CD14-positive monocyte (primary cell): ENCODE results near the gene APC. TPM values are rescaled to one million over a fixed set of nuclear protein-coding genes. Genes with fewer than 3 reads are reported as not detected.
A peak's percentile ranks its signal among the peaks of the same experiment; 100 is the strongest.

ENCODE experiments used
- DNase-seq, 3 donors: peaks; one replicate each; pipeline ENCODE4 v3.0.0-alpha.2; 2011 to 2022
- H2AFZ ChIP-seq: 2 replicates; pipeline ENCODE4 v1.6.0; 2012; ENCODE audit warnings: mild to moderate bottlenecking, low read depth, low read length, inconsistent platforms; ENCODE audit not compliant: insufficient read depth, poor library complexity, severe bottlenecking
- H3K27ac ChIP-seq, 2 donors: 1 replicate in 1 of 2; 2 replicates in 1 of 2; pipeline ENCODE4 v1.5.1; 2012 to 2013; ENCODE audit warnings: low read length in 2 of 2, control low read depth in 1 of 2, inconsistent platforms in 1 of 2, low read depth in 1 of 2, mild to moderate bottlenecking in 1 of 2
- H3K27me3 ChIP-seq, 2 donors: one replicate each; pipeline versions ENCODE4 v1.6.0 to v1.6.1; 2011 to 2013; ENCODE audit warnings: low read length in 2 of 2; ENCODE audit not compliant: control insufficient read depth in 2 of 2, insufficient read depth in 2 of 2
- H3K36me3 ChIP-seq, 2 donors: replicated peaks in 1 of 2; 1 replicate in 1 of 2; 2 replicates in 1 of 2; pipeline versions ENCODE4 v1.5.1 to v1.6.1; 2012 to 2013; ENCODE audit warnings: low read length in 2 of 2, control low read depth in 1 of 2, inconsistent platforms in 1 of 2, mild to moderate bottlenecking in 1 of 2; ENCODE audit not compliant: insufficient read depth in 2 of 2, control insufficient read depth in 1 of 2
- H3K4me1 ChIP-seq, 2 donors: 1 replicate in 1 of 2; 2 replicates in 1 of 2; pipeline versions ENCODE4 v1.5.1 to v1.6.1; 2012 to 2013; ENCODE audit warnings: low read length in 2 of 2, control low read depth in 1 of 2, inconsistent platforms in 1 of 2, mild to moderate bottlenecking in 1 of 2, moderate library complexity in 1 of 2; ENCODE audit not compliant: insufficient read depth in 2 of 2, control insufficient read depth in 1 of 2
- H3K4me2 ChIP-seq: replicated peaks from 2 replicates; pipeline ENCODE3; 2012; ENCODE audit warnings: low read length, moderate library complexity, mild to moderate bottlenecking; ENCODE audit not compliant: poor library complexity, severe bottlenecking; ENCODE audit errors: extremely low read depth
- H3K4me3 ChIP-seq, 3 experiments: fragments of 200-600 bp in 1 of 3; sonication (generic) in 1 of 3; replicated peaks in 1 of 3; 1 replicate in 2 of 3; 2 replicates in 1 of 3; pipeline ENCODE4 v1.5.1; 2011 to 2013; ENCODE audit warnings: low read length in 3 of 3, mild to moderate bottlenecking in 3 of 3, control low read depth in 2 of 3, low read depth in 2 of 3, inconsistent platforms in 1 of 3, moderate library complexity in 1 of 3
- H3K79me2 ChIP-seq: 2 replicates; pipeline ENCODE4 v1.6.0; 2012; ENCODE audit warnings: mild to moderate bottlenecking, control low read depth, inconsistent platforms, low read length, moderate library complexity; ENCODE audit not compliant: insufficient read depth
- H3K9ac ChIP-seq: 2 replicates; pipeline ENCODE4 v1.6.0; 2017; ENCODE audit warnings: low read length, mild to moderate bottlenecking; ENCODE audit not compliant: insufficient read depth, poor library complexity, severe bottlenecking
- H3K9me3 ChIP-seq, 2 donors: replicated peaks in 1 of 2; 1 replicate in 1 of 2; 2 replicates in 1 of 2; pipeline versions ENCODE4 v1.5.1 to v1.6.1; 2012 to 2013; ENCODE audit warnings: low read length in 2 of 2, control low read depth in 1 of 2; ENCODE audit not compliant: control insufficient read depth in 1 of 2, insufficient read depth in 1 of 2
- H4K20me1 ChIP-seq: 2 replicates; pipeline ENCODE4 v1.6.0; 2012; ENCODE audit warnings: mild to moderate bottlenecking, low read length, control low read depth, moderate library complexity; ENCODE audit not compliant: insufficient read depth
- H3K27ac Mint-ChIP-seq, 7 donors: one replicate each; pipeline ENCODE4 v1.8.0; 2020; ENCODE audit warnings: mild to moderate bottlenecking in 7 of 7, mixed read lengths in 7 of 7, moderate library complexity in 6 of 7, inconsistent platforms in 2 of 7
- H3K27me3 Mint-ChIP-seq, 3 donors: one replicate each; pipeline ENCODE4 v1.8.0; 2021 to 2022; ENCODE audit warnings: low read depth in 3 of 3, mild to moderate bottlenecking in 3 of 3, mixed read lengths in 3 of 3, moderate library complexity in 3 of 3, inconsistent platforms in 1 of 3
- H3K36me3 Mint-ChIP-seq, 2 donors: one replicate each; pipeline ENCODE4 v1.8.0; 2020; ENCODE audit warnings: mixed read lengths in 2 of 2, inconsistent platforms in 1 of 2, mild to moderate bottlenecking in 1 of 2
- H3K4me1 Mint-ChIP-seq: one replicate; pipeline ENCODE4 v1.8.0; 2020; ENCODE audit warnings: mild to moderate bottlenecking, mixed read lengths
- H3K4me3 Mint-ChIP-seq, 2 donors: one replicate each; pipeline ENCODE4 v1.8.0; 2020; ENCODE audit warnings: mild to moderate bottlenecking in 2 of 2, mixed read lengths in 2 of 2, moderate library complexity in 1 of 2
- H3K9me3 Mint-ChIP-seq, 7 donors: one replicate each; pipeline ENCODE4 v1.8.0; 2020 to 2022; ENCODE audit warnings: mixed read lengths in 7 of 7, mild to moderate bottlenecking in 6 of 7, moderate library complexity in 6 of 7, inconsistent platforms in 2 of 7
- WGBS: methylation state at CpG from one replicate; pipeline ENCODE4 v1.1.5; 2013; ENCODE audit warnings: missing lambda C conversion rate; ENCODE audit not compliant: insufficient coverage; 5-methylcytosine and 5-hydroxymethylcytosine counted together
- intact Hi-C, 2 donors: fragments of 100-400 bp; cut with micrococcal nuclease; formaldehyde crosslinking; loops; one replicate each; pipeline versions ENCODE4 v1.15.0 to v1.15.1; 2023
- polyA plus RNA-seq, 3 donors: library from polyadenylated mRNA; depleted of rRNA in 1 of 3; unstranded in 2 of 3; stranded (reverse) in 1 of 3; fragments of 300-500 nt in 2 of 3; fragments of >200 nt in 1 of 3; fragmentation: Illumina TruSeq in 2 of 3; gene quantifications; 1 replicate in 2 of 3; 2 replicates in 1 of 3; pipeline ENCODE4 v1.2.3, GENCODE V29; 2012 to 2021
- TF ChIP-seq, protein P1 (sequence below): fragments of 200-600 bp; IDR thresholded peaks from one replicate; pipeline ENCODE4 v1.8.0; 2022; ENCODE audit warnings: antibody characterized with exemption, mild to moderate bottlenecking

Gene APC
- polyA plus RNA-seq, 3 donors, result 6.5 to 13.6 (median 9.0) TPM

DNA sequence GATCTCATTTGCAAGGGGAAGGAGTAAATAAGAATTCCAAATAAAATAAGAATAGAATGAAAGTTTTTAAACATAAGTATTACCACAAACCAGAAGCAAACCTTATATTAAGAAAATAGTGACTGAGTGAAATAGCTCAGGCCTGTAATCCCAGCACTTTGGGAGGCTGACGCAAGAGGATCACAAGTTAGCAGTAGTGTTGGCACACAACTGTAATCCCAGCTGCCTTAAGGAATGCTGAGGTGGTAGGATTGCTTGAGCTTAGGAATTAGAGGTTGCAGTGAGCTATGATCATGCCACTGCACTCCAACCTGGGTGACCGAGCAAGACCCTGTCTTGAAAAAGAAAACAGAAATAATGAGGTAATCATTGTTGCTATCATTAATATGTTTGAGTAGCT is 47.0 kb downstream of the APC start:
- DNase-seq, result no peak
- Mint-ChIP-seq H3K9me3 (no peaks in the 10 kb centered on the region), H3K27ac (peak overlapping the region in 1 of 7 donors; percentile 25), H3K4me1 (no peaks in the 10 kb centered on the region), H3K4me3 (no peak overlapping the region), H3K27me3 (no peaks in the 10 kb centered on the region), H3K36me3 (peaks cover 48 to 57% of the 10 kb centered on the region in 2 donors)
- Histone ChIP-seq H4K20me1 (no peaks in the 10 kb centered on the region), H3K9me3 (no peaks in the 10 kb centered on the region), H3K36me3 (peaks cover 46 to 91% of the 10 kb centered on the region in 2 donors), H3K4me3 (no peak overlapping the region), H3K4me2 (no peak overlapping the region), H3K27ac (no peak overlapping the region), H3K79me2 (no peaks in the 10 kb centered on the region), H3K4me1 (peaks cover 0 to 1% of the 10 kb centered on the region in 2 donors), H2AFZ (no peak overlapping the region), H3K27me3 (no peaks in the 10 kb centered on the region), H3K9ac (no peak overlapping the region)
- TF ChIP-seq, protein P1, sequence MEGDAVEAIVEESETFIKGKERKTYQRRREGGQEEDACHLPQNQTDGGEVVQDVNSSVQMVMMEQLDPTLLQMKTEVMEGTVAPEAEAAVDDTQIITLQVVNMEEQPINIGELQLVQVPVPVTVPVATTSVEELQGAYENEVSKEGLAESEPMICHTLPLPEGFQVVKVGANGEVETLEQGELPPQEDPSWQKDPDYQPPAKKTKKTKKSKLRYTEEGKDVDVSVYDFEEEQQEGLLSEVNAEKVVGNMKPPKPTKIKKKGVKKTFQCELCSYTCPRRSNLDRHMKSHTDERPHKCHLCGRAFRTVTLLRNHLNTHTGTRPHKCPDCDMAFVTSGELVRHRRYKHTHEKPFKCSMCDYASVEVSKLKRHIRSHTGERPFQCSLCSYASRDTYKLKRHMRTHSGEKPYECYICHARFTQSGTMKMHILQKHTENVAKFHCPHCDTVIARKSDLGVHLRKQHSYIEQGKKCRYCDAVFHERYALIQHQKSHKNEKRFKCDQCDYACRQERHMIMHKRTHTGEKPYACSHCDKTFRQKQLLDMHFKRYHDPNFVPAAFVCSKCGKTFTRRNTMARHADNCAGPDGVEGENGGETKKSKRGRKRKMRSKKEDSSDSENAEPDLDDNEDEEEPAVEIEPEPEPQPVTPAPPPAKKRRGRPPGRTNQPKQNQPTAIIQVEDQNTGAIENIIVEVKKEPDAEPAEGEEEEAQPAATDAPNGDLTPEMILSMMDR, result no peak
- 100% methylated on average over 1 of the region's 2 CpGs for WGBS
- intact Hi-C loops, result no loop called here

DNA sequence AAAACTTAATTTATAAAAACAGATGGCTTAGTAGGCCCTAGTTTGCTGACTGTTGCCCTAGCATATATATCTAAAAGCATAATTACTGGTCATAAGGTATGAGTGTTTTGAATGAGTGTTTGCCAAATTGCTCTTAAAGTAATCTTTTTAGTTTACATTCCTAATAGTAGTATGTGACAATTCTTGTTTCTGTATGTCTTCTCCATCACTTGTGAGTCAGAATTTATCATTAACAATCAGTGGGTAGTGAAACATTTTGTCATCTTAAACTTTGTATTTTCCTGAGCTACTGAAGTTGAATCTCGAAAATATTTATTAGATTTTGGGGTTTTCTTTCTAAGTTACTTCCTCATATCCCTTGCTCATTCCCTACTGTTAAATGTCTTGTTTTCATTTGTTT is 49.6 kb downstream of the APC start:
- H2AFZ ChIP-seq, result no peak overlapping the region
- H3K27ac ChIP-seq, result no peak overlapping the region
- peaks cover 42 to 55% of the 10 kb centered on the region in 2 donors for H3K36me3 Mint-ChIP-seq
- H3K9me3 Mint-ChIP-seq, result no peaks in the 10 kb centered on the region
- intact Hi-C loops, result no loop called here
- H3K4me1 ChIP-seq, result no peaks in the 10 kb centered on the region
- no peak overlapping the region for H3K4me2 ChIP-seq
- TF ChIP-seq, protein P1, result no peak
- DNase-seq, result no peak
- H3K27me3 Mint-ChIP-seq, result no peaks in the 10 kb centered on the region
- no peak overlapping the region for H3K9ac ChIP-seq
- no peaks in the 10 kb centered on the region for H3K4me1 Mint-ChIP-seq
- H3K36me3 ChIP-seq, result peaks cover 41 to 91% of the 10 kb centered on the region in 2 donors
- no peaks in the 10 kb centered on the region for H3K79me2 ChIP-seq
- no peaks in the 10 kb centered on the region for H4K20me1 ChIP-seq
- no CpG with 5 or more reads among the region's 1 CpG for WGBS
- H3K27me3 ChIP-seq, result no peaks in the 10 kb centered on the region
- no peak overlapping the region for H3K4me3 ChIP-seq
- H3K4me3 Mint-ChIP-seq, result no peak overlapping the region
- no peak overlapping the region for H3K27ac Mint-ChIP-seq
- H3K9me3 ChIP-seq, result no peaks in the 10 kb centered on the region
